NCI-H2227 treated with DMSO at 0.1 percent for 48 hours (cell line): ENCODE measurements around the gene AEBP2.
A peak's percentile ranks its signal among the peaks of the same experiment; 100 is the strongest.
"Not testable (repeated sequence)": the region's sequence is repeated elsewhere in the genome, so short reads cannot be mapped to it uniquely, and the experiment has no call there.

Source experiments
- DNase-seq: peaks from one replicate; lab custom pipeline; 2025; lab: John Stamatoyannopoulos, UW

Gene AEBP2

GRCh38 chr12:19454837-19455236, 15.5 kb downstream of the AEBP2 start:
- DNase-seq, result no peak

GRCh38 chr12:19456176-19456575, 16.9 kb downstream of the AEBP2 start:
- no peak for DNase-seq

DNA sequence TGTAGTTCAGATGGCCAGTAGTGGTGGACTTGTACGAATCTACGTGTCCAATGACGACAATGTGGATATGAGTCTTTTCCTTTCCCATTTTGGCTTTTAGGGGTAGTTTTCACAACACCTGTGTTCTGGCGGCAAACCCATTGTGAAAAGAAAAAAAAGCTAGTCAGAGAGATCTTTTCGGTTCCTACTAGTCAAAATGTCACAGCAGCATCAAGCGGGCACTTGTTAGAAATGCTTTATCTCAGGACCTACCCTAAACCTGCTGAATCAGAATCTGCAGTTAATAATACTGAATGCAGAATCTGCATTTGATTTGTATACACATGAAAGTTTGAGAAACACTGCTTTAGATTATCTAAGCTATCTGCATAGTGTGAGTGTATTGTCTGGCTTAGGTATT, 18.3 kb downstream of the AEBP2 start:
- DNase-seq, result no peak

GRCh38 chr12:19458733-19459132, 19.4 kb downstream of the AEBP2 start:
- no peak for DNase-seq

DNA sequence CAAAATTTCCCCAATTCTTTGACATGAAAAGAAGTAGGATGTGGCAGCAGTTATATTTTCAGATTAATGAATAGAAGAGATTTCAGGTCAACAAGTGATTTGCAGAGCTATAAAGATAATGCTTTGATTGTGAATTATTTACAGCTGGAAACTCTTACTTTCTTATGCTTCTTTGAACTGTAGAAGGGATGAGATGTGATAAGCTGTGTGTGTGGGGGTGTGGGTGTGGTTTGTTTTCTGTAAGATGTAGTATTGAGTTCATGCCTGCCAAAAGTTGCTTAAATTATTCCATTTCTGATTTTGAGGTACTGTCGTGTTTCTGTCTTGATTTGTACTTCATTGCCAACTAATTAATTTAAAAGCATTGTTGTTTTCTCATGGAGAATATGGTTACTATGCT, 22.7 kb downstream of the AEBP2 start:
- DNase-seq, result no peak

GRCh38 chr12:19462406-19462805, 23.1 kb downstream of the AEBP2 start:
- peak; percentile 47 for DNase-seq

DNA sequence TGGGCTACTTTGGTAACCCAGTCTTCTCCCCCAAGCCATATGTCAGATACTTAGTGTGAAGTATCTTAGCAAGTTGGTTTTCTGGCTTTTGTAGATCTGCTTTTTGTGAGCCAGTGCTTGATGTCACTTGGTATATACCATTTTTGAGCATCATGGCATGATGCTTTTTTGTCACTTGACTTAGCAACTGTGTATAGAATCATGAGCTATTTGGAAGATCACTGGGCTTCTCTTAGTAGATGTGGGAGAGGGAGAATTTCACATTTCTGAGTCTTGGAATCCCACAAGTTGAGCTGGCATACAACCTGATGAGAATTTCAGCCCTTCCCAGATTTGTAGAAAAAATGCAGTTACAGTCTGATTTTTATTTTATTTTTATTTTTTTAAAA, 24.9 kb downstream of the AEBP2 start:
- DNase-seq, result no peak

DNA sequence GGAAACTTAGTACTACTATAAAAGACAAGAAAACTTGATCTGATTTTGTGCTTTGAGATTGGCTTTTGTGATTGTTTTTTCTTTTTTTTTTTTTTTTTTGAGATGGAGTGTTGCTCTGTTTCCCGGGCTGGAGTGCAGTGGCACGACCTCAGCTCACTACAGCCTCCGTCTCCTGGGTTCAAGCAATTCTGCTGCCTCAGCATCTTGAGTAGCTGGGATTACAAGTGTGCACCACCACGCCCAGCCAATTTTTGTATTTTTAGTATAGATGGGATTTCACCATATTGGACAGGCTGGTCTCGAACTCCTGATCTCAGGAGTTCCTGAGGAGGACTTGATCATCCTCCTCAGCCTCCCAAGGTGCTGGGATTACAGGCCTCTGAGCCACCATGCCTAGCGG, 26.4 kb downstream of the AEBP2 start:
- no peak for DNase-seq

- no peak for DNase-seq
These were observed 34.9 kb downstream of the AEBP2 start for GRCh38 chr12:19474147-19474546.

DNA sequence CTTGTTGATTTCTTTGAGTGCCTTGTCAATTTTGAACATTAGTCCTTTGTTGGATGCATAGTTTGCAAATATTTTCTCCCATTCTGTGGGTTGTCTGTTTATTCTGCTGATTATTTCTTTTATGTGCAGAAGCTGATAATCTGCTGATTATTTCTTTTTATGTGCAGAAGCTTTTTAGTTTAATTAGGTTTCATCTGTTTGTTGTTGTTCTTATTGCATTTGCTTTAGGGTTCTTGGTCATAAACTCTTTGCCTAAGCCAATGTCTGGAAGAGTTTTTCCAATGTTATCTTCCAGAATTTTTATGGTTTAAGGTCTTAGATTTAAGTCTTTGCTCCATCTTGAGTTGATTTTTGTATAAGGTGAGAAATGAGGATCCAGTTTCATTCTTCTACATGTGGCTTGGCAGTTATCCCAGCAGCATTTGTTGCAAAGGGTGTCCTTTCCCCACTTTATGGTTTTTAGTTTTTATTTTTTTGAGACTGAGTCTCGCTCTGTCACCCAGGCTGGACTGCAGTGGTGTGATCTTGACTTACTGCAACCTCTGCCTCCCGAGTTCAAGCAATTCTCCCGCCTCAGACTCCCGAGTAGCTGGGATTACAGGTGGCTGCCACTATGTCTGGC, 36.7 kb downstream of the AEBP2 start:
- not testable (repeated sequence) for DNase-seq

GRCh38 chr12:19477071-19477470, 37.8 kb downstream of the AEBP2 start:
- DNase-seq, result no peak

GRCh38 chr12:19480459-19480858, 41.2 kb downstream of the AEBP2 start:
- DNase-seq, result no peak

GRCh38 chr12:19482036-19482435, 42.7 kb downstream of the AEBP2 start:
- DNase-seq, result no peak

GRCh38 chr12:19482551-19483109, 43.3 kb downstream of the AEBP2 start:
- DNase-seq, result no peak

- no peak for DNase-seq
These were observed 44.4 kb downstream of the AEBP2 start for GRCh38 chr12:19483727-19484126.

GRCh38 chr12:19484738-19485137, 45.4 kb downstream of the AEBP2 start:
- DNase-seq, result no peak

GRCh38 chr12:19485240-19485639, 45.9 kb downstream of the AEBP2 start:
- no peak for DNase-seq

GRCh38 chr12:19489168-19489567, 49.9 kb downstream of the AEBP2 start:
- no peak for DNase-seq

GRCh38 chr12:19490908-19491307, 51.6 kb downstream of the AEBP2 start:
- DNase-seq, result no peak

GRCh38 chr12:19491863-19492262, 52.6 kb downstream of the AEBP2 start:
- no peak for DNase-seq

DNA sequence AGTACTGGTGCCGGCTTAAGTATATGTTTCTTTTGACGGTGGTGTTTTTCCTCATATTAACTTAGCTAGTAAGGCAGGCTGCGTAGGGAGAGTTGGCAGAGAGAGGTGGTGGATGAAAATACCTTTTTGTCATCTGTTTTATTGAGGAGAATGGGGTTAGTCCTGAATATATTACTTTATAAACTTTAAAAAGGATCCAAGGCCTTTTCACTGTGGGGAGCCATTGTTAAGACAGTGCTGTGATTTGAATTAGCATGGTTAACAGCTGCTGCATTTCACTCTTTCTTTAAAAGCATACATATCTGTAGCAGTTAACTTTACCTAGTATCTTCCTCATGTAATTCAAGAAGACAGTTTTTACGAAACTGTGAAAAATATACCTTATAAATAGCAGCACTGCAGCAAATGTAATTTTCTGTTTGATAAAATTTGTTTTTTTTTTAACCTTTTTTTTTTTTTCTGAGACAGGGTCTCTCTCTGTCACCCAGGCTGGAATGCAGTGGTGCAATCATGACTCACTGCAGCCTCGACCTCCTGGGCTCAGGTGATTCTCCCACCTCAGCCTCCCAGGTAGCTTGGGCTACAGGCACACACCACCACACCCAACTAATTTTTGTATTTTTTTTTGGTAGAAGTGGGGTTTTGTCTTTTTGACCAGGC, 57.1 kb downstream of the AEBP2 start:
- DNase-seq, result no peak

DNA sequence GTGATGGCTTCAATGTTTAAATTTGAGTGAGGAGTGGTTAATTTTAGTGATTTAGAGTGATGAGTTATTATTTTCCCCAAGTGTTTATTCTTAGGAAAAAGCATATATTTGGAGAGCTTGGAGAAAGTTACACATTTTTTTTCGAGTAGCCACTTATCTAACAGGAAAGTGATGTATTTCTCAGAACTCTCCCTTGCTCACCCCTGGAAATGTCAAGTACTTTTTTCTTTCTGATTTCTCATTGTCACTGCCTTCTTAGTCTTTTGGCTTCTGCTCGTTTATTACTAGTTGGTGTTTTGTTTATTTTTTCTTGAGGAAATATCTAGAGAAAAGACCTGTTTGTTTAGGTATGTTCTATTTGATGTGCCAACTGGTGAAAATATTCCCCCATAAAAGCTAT, 58.8 kb downstream of the AEBP2 start:
- DNase-seq, result peak; percentile 29

- no peak for DNase-seq
These were observed 59.7 kb downstream of the AEBP2 start for GRCh38 chr12:19499030-19499429.

DNA sequence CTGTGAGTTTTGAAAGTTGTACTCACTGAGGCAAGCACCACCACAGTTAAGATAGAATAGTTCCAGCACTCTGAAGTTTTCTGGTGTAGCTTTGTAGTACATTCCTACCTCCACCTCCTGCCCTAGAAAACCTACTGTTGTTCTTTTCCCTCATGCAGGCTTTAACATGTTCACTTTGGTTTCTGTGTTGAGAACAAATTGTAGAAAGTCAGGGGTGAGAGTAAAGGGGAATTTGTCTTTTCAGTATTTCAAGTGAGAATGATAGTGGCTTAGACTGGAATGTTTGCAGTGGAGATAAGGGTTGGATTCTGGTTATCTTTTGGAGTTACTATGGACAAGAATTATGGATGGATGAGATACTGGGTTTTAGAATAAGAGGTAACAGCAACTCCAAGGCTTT, 67.2 kb downstream of the AEBP2 start:
- no peak for DNase-seq
